Adrenal gland (tissue), 12 donors: Measurements from ENCODE around the gene ALG6. TPM values are rescaled to one million over a fixed set of nuclear protein-coding genes. Genes with fewer than 3 reads are reported as not detected.
"Not testable (repeated sequence)": the region's sequence is repeated elsewhere in the genome, so short reads cannot be mapped to it uniquely, and the experiment has no call there.

Experiments
- DNase-seq, 7 donors: peaks; one replicate each; pipeline ENCODE4 v3.0.0-alpha.2; 2019 to 2020
- H3K27ac ChIP-seq, 5 donors: fragments of 200-600 bp; sonication (generic) in 4 of 5; 1 replicate in 3 of 5; 2 replicates in 2 of 5; pipeline versions ENCODE4 v1.5.1 to v1.8.0; 2016 to 2020; ENCODE audit warnings: mild to moderate bottlenecking in 1 of 5
- H3K27me3 ChIP-seq: fragments of 200-600 bp; 2 replicates; pipeline ENCODE4 v1.8.0; 2021
- H3K36me3 ChIP-seq, 2 donors: fragments of 200-600 bp; replicated peaks in 1 of 2; 1 replicate in 1 of 2; 2 replicates in 1 of 2; pipeline versions ENCODE4 v1.5.1 to v1.8.0; 2018 to 2022
- H3K4me1 ChIP-seq, 2 donors: fragments of 200-600 bp; replicated peaks in 1 of 2; 1 replicate in 1 of 2; 2 replicates in 1 of 2; pipeline versions ENCODE4 v1.5.1 to v1.8.0; 2018 to 2021
- H3K4me3 ChIP-seq, 4 donors: fragments of 200-600 bp; sonication (generic) in 3 of 4; one replicate each; pipeline ENCODE4 v1.5.1; 2016 to 2018
- H3K9me3 ChIP-seq, 3 donors: fragments of 200-600 bp; sonication (generic) in 1 of 3; replicated peaks in 1 of 3; 1 replicate in 2 of 3; 2 replicates in 1 of 3; pipeline versions ENCODE4 v1.5.1 to v1.8.0; 2016 to 2021
- POLR2A ChIP-seq, 2 donors: fragments of 450-650 bp; IDR thresholded peaks; one replicate each; pipeline ENCODE4 v1.6.1; 2017; ENCODE audit warnings: antibody characterized with exemption in 2 of 2, mild to moderate bottlenecking in 2 of 2, moderate library complexity in 1 of 2
- whole genome bisulfite sequencing, 4 donors: extraction: QIAGEN DNeasy Blood & Tissue Kit in 2 of 4; methylation state at CpG; one replicate each; pipeline versions ENCODE4 v1.1.5 to v1.1.7; 2013 to 2017; 5-methylcytosine and 5-hydroxymethylcytosine counted together
- intact Hi-C, 2 donors: fragments of 100-400 bp; cut with DNase I; formaldehyde crosslinking; loops; one replicate each; pipeline versions ENCODE4 v1.14.1 to v1.15.0; 2022 to 2023
- polyA plus RNA-seq, 3 donors: library from polyadenylated mRNA; stranded (reverse); fragments of 200-250 nt in 2 of 3; fragments of 350-450 nt in 1 of 3; fragmentation: Illumina TruSeq in 1 of 3; extraction: RNeasy Lipid Tissue Mini Kit (QIAGEN cat#74804) in 1 of 3; gene quantifications; one replicate each; pipeline ENCODE4 v1.2.3, GENCODE V29; 2013 to 2014
- total RNA-seq, 9 donors: library from RNA; depleted of rRNA in 4 of 9; stranded (reverse); fragments of >200 nt in 4 of 9; fragments of 120-200 nt in 1 of 9; fragmentation: NEBNext Ultra II Directional in 1 of 9; extraction: Animal tissue kit (Norgen Biotek cat#: 25700) in 1 of 9; gene quantifications; one replicate each; pipeline versions ENCODE4 v1.1.0 to v1.2.4, GENCODE V29; 2013 to 2023
- TF ChIP-seq, protein P1 (sequence below), 6 experiments: fragments of 450-650 bp in 4 of 6; fragments of 200-600 bp in 2 of 6; sonication (generic) in 1 of 6; IDR thresholded peaks; 1 replicate in 5 of 6; 2 replicates in 1 of 6; pipeline versions ENCODE4 v1.5.1 to v1.8.0; 2016 to 2021; ENCODE audit warnings: antibody characterized with exemption in 6 of 6, mild to moderate bottlenecking in 2 of 6, moderate library complexity in 1 of 6
- donor health status: healthy with polysubstance abuse.
- donor health status: Bipolar disorder and iron deficiency.
- donor health status: DM: yes; HTN: yes; CAD: no.
- donor health status: DM: no; HTN: no; CAD: no.
- donor health status: DM: no; HTN: no; CAD: no.
- donor health status: DM: yes; HTN: yes; CAD: no.

ALG6 gene
- total and polyA plus RNA-seq, 12 donors = 7.8 to 29.3 (median 12.0) TPM

GRCh38 chr1:63350320-63350719 is 17.1 kb upstream of the ALG6 start:
- Histone ChIP-seq H3K4me3 (no peak overlapping the region), H3K9me3 (no peaks in the 10 kb centered on the region), H3K27ac (no peak overlapping the region), H3K27me3 (peaks cover 32% of the 10 kb centered on the region), H3K4me1 (no peaks in the 10 kb centered on the region), H3K36me3 (no peaks in the 10 kb centered on the region)
- intact Hi-C loops = no loop called here
- DNase-seq = no peak
- TF ChIP-seq, protein P1, sequence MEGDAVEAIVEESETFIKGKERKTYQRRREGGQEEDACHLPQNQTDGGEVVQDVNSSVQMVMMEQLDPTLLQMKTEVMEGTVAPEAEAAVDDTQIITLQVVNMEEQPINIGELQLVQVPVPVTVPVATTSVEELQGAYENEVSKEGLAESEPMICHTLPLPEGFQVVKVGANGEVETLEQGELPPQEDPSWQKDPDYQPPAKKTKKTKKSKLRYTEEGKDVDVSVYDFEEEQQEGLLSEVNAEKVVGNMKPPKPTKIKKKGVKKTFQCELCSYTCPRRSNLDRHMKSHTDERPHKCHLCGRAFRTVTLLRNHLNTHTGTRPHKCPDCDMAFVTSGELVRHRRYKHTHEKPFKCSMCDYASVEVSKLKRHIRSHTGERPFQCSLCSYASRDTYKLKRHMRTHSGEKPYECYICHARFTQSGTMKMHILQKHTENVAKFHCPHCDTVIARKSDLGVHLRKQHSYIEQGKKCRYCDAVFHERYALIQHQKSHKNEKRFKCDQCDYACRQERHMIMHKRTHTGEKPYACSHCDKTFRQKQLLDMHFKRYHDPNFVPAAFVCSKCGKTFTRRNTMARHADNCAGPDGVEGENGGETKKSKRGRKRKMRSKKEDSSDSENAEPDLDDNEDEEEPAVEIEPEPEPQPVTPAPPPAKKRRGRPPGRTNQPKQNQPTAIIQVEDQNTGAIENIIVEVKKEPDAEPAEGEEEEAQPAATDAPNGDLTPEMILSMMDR (IDR thresholded peaks at IDR 0.05) = no peak
- no peak for TF ChIP-seq POLR2A (IDR thresholded peaks at IDR 0.05)
- WGBS, 4 donors = 95 to 98% (median 96%) methylated on average over 5 of the region's 5 CpGs

- H3K4me3 ChIP-seq = no peak overlapping the region
- 63 to 80% (median 69%) methylated on average over 2 of the region's 2 CpGs for WGBS, 4 donors
Measured at GRCh38 chr1:63352736-63353135, 14.7 kb upstream of the ALG6 start.

DNA sequence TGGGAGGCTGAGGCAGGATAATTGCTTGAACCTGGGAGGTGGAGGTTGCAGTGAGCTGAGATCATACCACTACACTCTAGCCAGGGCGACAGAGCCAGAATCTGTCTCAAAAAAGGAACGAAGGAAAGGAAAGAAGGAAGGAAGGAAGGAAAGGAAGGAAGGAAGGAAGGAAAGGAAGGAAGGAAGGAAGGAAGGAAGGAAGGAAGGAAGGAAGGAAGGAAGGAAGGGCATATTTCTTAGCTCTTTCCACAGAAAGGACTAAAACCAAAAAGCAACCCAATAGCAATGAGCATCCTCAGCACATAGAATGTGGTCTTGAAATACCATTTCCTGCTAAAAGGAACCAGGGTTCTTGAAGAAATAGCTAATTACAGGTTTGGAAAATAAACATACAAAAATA is 11.2 kb upstream of the ALG6 start:
- WGBS, 4 donors = 69 to 85% (median 76%) methylated on average over 2 of the region's 2 CpGs
- not testable (repeated sequence) for H3K4me1 ChIP-seq, DNase-seq

More at GRCh38 chr1:63352736-63353135, 14.7 kb upstream of the ALG6 start:
- H3K27ac ChIP-seq = no peak overlapping the region
- no peaks in the 10 kb centered on the region for H3K36me3 ChIP-seq
- DNase-seq = no peak
- no peak for TF ChIP-seq POLR2A (IDR thresholded peaks at IDR 0.05)
- TF ChIP-seq, protein P1 (IDR thresholded peaks at IDR 0.05) = no peak
- H3K9me3 ChIP-seq = no peaks in the 10 kb centered on the region
- intact Hi-C loops = no loop called here
- H3K4me1 ChIP-seq = no peaks in the 10 kb centered on the region
- H3K27me3 ChIP-seq = peaks cover 30% of the 10 kb centered on the region

GRCh38 chr1:63359561-63359960 is 7.9 kb upstream of the ALG6 start:
- intact Hi-C loops = no loop called here
- peaks cover 10% of the 10 kb centered on the region for H3K27me3 ChIP-seq
- no peaks in the 10 kb centered on the region for H3K4me1 ChIP-seq
- TF ChIP-seq, protein P1 (IDR thresholded peaks at IDR 0.05) = no peak
- no peak for TF ChIP-seq POLR2A (IDR thresholded peaks at IDR 0.05)
- no peak overlapping the region for H3K4me3 ChIP-seq
- no peaks in the 10 kb centered on the region for H3K36me3 ChIP-seq
- no peak overlapping the region for H3K27ac ChIP-seq
- H3K9me3 ChIP-seq = no peaks in the 10 kb centered on the region
- WGBS, 4 donors = 77 to 91% (median 85%) methylated on average over 5 of the region's 5 CpGs
- no peak for DNase-seq

More for the DNA sequence above, 11.2 kb upstream of the ALG6 start:
- H3K4me3 ChIP-seq, H3K27ac ChIP-seq, H3K36me3 ChIP-seq, H3K9me3 ChIP-seq, intact Hi-C loops: not testable (repeated sequence)
- H3K27me3 ChIP-seq = peaks cover 30% of the 10 kb centered on the region

DNA sequence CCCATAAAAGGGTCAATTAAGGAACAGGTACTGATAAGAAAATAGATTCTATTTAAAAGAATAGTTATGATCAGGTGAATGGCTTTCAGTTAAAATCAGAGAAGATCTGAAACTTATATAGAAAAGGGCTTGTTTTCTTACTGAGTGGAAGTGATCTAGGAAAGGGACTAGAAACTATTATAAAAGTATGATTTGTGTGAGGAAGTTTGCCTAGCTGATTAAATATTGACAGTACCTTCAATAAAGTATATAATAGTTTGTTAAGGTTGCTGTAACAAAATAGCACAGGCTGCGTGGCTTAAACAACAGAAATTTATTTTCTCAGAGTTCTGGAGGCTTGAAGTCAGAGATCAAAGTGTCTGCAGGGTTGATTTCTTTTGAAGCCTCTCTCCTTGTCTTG is 5.4 kb upstream of the ALG6 start:
- no peaks in the 10 kb centered on the region for H3K36me3 ChIP-seq
- no peak overlapping the region for H3K4me3 ChIP-seq
- no peak overlapping the region for H3K27ac ChIP-seq
- no peak for DNase-seq
- H3K4me1 ChIP-seq = peaks cover 0 to 3% of the 10 kb centered on the region in 2 donors
- intact Hi-C loops = no loop called here
- 84 to 100% (median 94%) methylated on average over 1 of the region's 1 CpG for WGBS, 4 donors
- TF ChIP-seq, protein P1 (IDR thresholded peaks at IDR 0.05) = no peak
- no peak for TF ChIP-seq POLR2A (IDR thresholded peaks at IDR 0.05)
- H3K27me3 ChIP-seq = no peaks in the 10 kb centered on the region
- no peaks in the 10 kb centered on the region for H3K9me3 ChIP-seq
